Body of pancreas (tissue), 4 donors: Measurements from ENCODE around the gene TOR1B.

ENCODE experiments used
- CTCF ChIP-seq, 7 experiments: fragments of 450-650 bp in 4 of 7; fragments of 200-600 bp in 3 of 7; sonication (generic) in 3 of 7; IDR thresholded peaks; one replicate each; pipeline ENCODE4 v1.5.1; 2016 to 2019; ENCODE audit warnings: antibody characterized with exemption in 7 of 7
- POLR2A ChIP-seq, 3 donors: fragments of 450-650 bp; IDR thresholded peaks; one replicate each; pipeline ENCODE4 v1.6.1; 2016; ENCODE audit warnings: antibody characterized with exemption in 3 of 3, mild to moderate bottlenecking in 2 of 3

- TF ChIP-seq CTCF (IDR thresholded peaks at IDR 0.05) (no peak), POLR2A (IDR thresholded peaks at IDR 0.05) (no peak)
Observed at GRCh38 chr9:129810116-129810515, 7.1 kb downstream of the TOR1B start.
